Upper lobe of left lung (tissue), 6 donors: ENCODE data around the gene IFITM2. TPM values are rescaled to one million over a fixed set of nuclear protein-coding genes. Genes with fewer than 3 reads are reported as not detected.
"Not testable (repeated sequence)": the region's sequence is repeated elsewhere in the genome, so short reads cannot be mapped to it uniquely, and the experiment has no call there.

Experiments
- ATAC-seq, 2 donors: fragments of 200-7000 bp; cut with Tn5 transposase; one replicate each; pipeline ENCODE4 v1.9.1; 2022; ENCODE audit warnings: mild to moderate bottlenecking in 2 of 2, moderate library complexity in 2 of 2; ENCODE audit not compliant: low FRiP score in 2 of 2
- DNase-seq, 2 donors: peaks; one replicate each; pipeline ENCODE4 v3.0.0-alpha.2; 2019 to 2020
- H3K27ac ChIP-seq, 4 donors: fragments of 200-600 bp; sonication (generic); one replicate each; pipeline ENCODE4 v1.5.1; 2016 to 2019
- H3K27me3 ChIP-seq, 4 donors: fragments of 200-600 bp; sonication (generic); one replicate each; pipeline ENCODE4 v1.5.1; 2017 to 2019
- H3K36me3 ChIP-seq, 4 donors: fragments of 200-600 bp; sonication (generic); one replicate each; pipeline ENCODE4 v1.5.1; 2016 to 2019
- H3K4me1 ChIP-seq, 4 donors: fragments of 200-600 bp; sonication (generic); one replicate each; pipeline ENCODE4 v1.5.1; 2018 to 2019
- H3K4me3 ChIP-seq, 4 donors: fragments of 200-600 bp; sonication (generic); one replicate each; pipeline ENCODE4 v1.5.1; 2017 to 2019; ENCODE audit warnings: mild to moderate bottlenecking in 2 of 4, moderate library complexity in 1 of 4
- H3K9me3 ChIP-seq, 4 donors: fragments of 200-600 bp; sonication (generic); one replicate each; pipeline ENCODE4 v1.5.1; 2018 to 2019
- CTCF ChIP-seq, 6 experiments: fragments of 450-650 bp in 4 of 6; fragments of 200-600 bp in 2 of 6; sonication (generic) in 2 of 6; IDR thresholded peaks; one replicate each; pipeline ENCODE4 v1.5.1; 2016 to 2019; ENCODE audit warnings: antibody characterized with exemption in 6 of 6
- EP300 ChIP-seq, 4 donors: sonication (generic); formaldehyde crosslinking; IDR thresholded peaks; one replicate each; pipeline ENCODE4 v1.5.1; 2017; ENCODE audit warnings: antibody characterized with exemption in 4 of 4, control low read depth in 2 of 4
- POLR2A ChIP-seq, 4 donors: fragments of 450-650 bp; IDR thresholded peaks; one replicate each; pipeline ENCODE4 v1.5.1; 2016 to 2017; ENCODE audit warnings: antibody characterized with exemption in 4 of 4, mild to moderate bottlenecking in 2 of 4
- POLR2AphosphoS5 ChIP-seq, 2 donors: sonication (generic); formaldehyde crosslinking; IDR thresholded peaks; one replicate each; pipeline ENCODE4 v1.5.1; 2017; ENCODE audit warnings: antibody characterized with exemption in 2 of 2
- WGBS, 2 donors: methylation state at CpG; one replicate each; pipeline ENCODE4 v1.1.5; 2017 to 2018; 5-methylcytosine and 5-hydroxymethylcytosine counted together
- total RNA-seq, 6 donors: library from RNA; depleted of rRNA in 4 of 6; stranded (reverse); fragments of >200 nt in 4 of 6; gene quantifications; one replicate each; pipeline versions ENCODE4 v1.1.0 to v1.2.1, GENCODE V29; 2016 to 2021
- donor health status: DM: no; HTN: no; CAD: no; lungs with moderate emphysema.
- donor health status: DM: no; HTN: yes; CAD: no; lungs with severe emphysema.

Gene IFITM2
- total RNA-seq, 6 donors from 2014 or later, result 113 to 704 (median 271) TPM

DNA sequence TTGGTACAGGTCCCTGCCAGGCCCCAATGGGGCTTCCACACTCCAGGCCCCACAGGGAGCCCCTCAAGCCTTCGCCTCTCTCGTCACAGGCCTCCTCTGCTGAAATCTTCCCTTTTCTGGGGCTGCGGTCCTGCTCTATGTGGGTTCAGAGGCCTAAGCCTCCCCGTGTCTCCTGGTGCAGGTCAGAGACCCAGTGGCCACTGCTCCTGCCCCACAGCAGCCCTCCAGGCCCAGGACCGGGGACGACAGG, 18.9 kb downstream of the IFITM2 start:
- peak overlapping the region; percentile 87 to 95 (median 91) for H3K27ac ChIP-seq
- no peaks in the 10 kb centered on the region for H3K9me3 ChIP-seq
- DNase-seq (peak in 1 of 2 donors; percentile 68), ATAC-seq (peak in 1 of 2 donors; percentile 61)
- TF ChIP-seq EP300 (IDR thresholded peaks at IDR 0.05) (no peak), POLR2AphosphoS5 (IDR thresholded peaks at IDR 0.05) (no peak), POLR2A (IDR thresholded peaks at IDR 0.05) (no peak), CTCF (IDR thresholded peaks at IDR 0.05) (no peak)
- no peaks in the 10 kb centered on the region for H3K27me3 ChIP-seq
- H3K4me3 ChIP-seq, result no peak overlapping the region
- H3K36me3 ChIP-seq, result no peaks in the 10 kb centered on the region
- WGBS, 2 donors, result 50 to 63% methylated on average over 6 of the region's 6 CpGs
- peaks cover 27 to 45% (median 34%) of the 10 kb centered on the region in 4 donors for H3K4me1 ChIP-seq

- peak overlapping the region; percentile 87 to 95 (median 91) for H3K27ac ChIP-seq
- H3K4me3 ChIP-seq, result peak overlapping the region in 1 of 4 donors; percentile 27
- DNase-seq (peak in 1 of 2 donors; percentile 89), ATAC-seq (peak; percentile 86 to 87)
- no peaks in the 10 kb centered on the region for H3K27me3 ChIP-seq
- no peaks in the 10 kb centered on the region for H3K9me3 ChIP-seq
- no peaks in the 10 kb centered on the region for H3K36me3 ChIP-seq
- TF ChIP-seq EP300 (IDR thresholded peaks at IDR 0.05), result peak in 2 of 4 donors; percentile 74 to 85
- TF ChIP-seq POLR2AphosphoS5 (IDR thresholded peaks at IDR 0.05), result peak; percentile 79 to 88
- peak in 2 of 4 donors; percentile 22 to 47 for TF ChIP-seq POLR2A (IDR thresholded peaks at IDR 0.05)
- no peak for TF ChIP-seq CTCF (IDR thresholded peaks at IDR 0.05)
- WGBS, 2 donors, result 12 to 21% methylated on average over 17 to 18 of the region's 19 CpGs
- H3K4me1 ChIP-seq, result peaks cover 27 to 45% (median 34%) of the 10 kb centered on the region in 4 donors
These were observed 19.4 kb downstream of the IFITM2 start for GRCh38 chr11:326842-327580.

DNA sequence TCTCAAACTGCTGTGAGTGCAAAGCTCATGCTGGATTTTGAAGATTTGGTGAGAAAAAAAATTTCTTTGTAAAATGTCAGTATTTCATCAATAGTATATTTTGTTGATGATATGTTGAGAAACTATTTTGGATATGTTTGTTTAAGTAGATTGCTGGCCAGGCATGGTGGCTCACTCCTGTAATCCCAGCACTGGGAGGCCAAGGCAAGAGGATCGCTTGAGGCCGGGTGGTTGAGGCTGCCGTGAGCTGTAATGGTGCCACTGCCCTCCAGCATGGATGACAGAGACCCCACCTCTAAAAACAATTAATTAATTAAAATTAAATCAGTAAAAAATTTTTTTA, 19.9 kb downstream of the IFITM2 start:
- Histone ChIP-seq H3K27me3 (no peaks in the 10 kb centered on the region), H3K4me1 (peaks cover 27 to 45% (median 34%) of the 10 kb centered on the region in 4 donors), H3K4me3 (peak overlapping the region in 1 of 4 donors; percentile 27), H3K36me3 (no peaks in the 10 kb centered on the region), H3K9me3 (no peaks in the 10 kb centered on the region), H3K27ac (peak overlapping the region; percentile 87 to 95 (median 91))
- TF ChIP-seq EP300 (IDR thresholded peaks at IDR 0.05) (no peak), POLR2A (IDR thresholded peaks at IDR 0.05) (no peak), CTCF (IDR thresholded peaks at IDR 0.05) (no peak), POLR2AphosphoS5 (IDR thresholded peaks at IDR 0.05) (no peak)
- 95 to 96% methylated on average over 3 of the region's 3 CpGs for WGBS, 2 donors
- no peak for DNase-seq
- no peak for ATAC-seq

GRCh38 chr11:328012-328411, 20.4 kb downstream of the IFITM2 start:
- Histone ChIP-seq H3K27ac (peak overlapping the region in 3 of 4 donors; percentile 87 to 95 (median 90)), H3K4me1 (peaks cover 27 to 43% (median 34%) of the 10 kb centered on the region in 4 donors), H3K36me3 (no peaks in the 10 kb centered on the region), H3K27me3 (no peaks in the 10 kb centered on the region), H3K4me3 (no peak overlapping the region), H3K9me3 (no peaks in the 10 kb centered on the region)
- TF ChIP-seq EP300 (IDR thresholded peaks at IDR 0.05), result no peak
- no peak for TF ChIP-seq POLR2A (IDR thresholded peaks at IDR 0.05)
- TF ChIP-seq CTCF (IDR thresholded peaks at IDR 0.05), result no peak
- TF ChIP-seq POLR2AphosphoS5 (IDR thresholded peaks at IDR 0.05), result no peak
- DNase-seq, result no peak
- no peak for ATAC-seq
- 94 to 95% methylated on average over 10 to 13 of the region's 13 CpGs for WGBS, 2 donors

DNA sequence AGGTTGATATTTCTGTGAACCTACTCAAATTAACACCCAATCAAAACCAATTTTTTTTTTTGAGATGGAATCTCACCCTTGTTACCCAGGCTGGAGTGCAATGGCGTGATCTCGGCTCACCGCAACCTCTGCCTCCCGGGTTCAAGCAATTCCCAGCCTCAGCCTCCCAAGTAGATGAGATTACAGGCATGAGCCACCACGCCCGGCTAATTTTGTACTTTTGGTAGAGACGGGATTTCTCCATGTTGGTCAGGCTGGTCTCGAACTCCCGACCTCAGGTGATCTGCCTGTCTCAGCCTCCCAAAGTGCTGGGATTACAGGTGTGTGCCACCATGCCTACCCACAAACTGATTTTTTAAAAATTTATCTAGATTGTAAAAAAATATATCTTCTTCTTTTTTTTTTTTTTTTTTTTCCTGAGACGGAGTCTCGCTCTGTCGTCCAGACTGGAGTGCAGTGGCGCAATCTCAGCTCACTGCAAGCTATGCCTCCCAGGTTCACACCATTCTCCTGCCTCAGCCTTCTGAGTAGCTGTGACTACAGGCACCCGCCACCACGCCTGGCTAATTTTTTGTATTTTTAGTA, 21.0 kb downstream of the IFITM2 start:
- not testable (repeated sequence) for H3K4me3 ChIP-seq, H3K27me3 ChIP-seq, H3K36me3 ChIP-seq, H3K9me3 ChIP-seq, DNase-seq, ATAC-seq
- Histone ChIP-seq H3K4me1 (peaks cover 27 to 39% (median 34%) of the 10 kb centered on the region in 4 donors), H3K27ac (peak overlapping the region in 1 of 4 donors; percentile 95)
- 91 to 93% methylated on average over 15 of the region's 15 CpGs for WGBS, 2 donors
